HEK293 (cell line): Measurements from ENCODE around the gene TINAGL1.

Experiments used
- CTCF ChIA-PET: fragments of 350-600 bp; formaldehyde crosslinking; extraction: SDS; loops from one replicate; lab custom pipeline; 2021; ENCODE audit warnings: antibody characterized with exemption; lab: Yijun Ruan, JAX
- POLR2A ChIA-PET: fragments of 300-600 bp; formaldehyde crosslinking; extraction: SDS; loops from one replicate; lab custom pipeline; 2020; ENCODE audit warnings: antibody characterized with exemption, inconsistent platforms; lab: Yijun Ruan, JAX
- H3K27ac ChIP-seq: fragments of 200-500 bp; sonication (Bioruptor generic); 2 replicates; pipeline ENCODE4 v1.5.1; 2014; ENCODE audit warnings: low read depth, low read length, control low read depth, inconsistent platforms; ENCODE audit errors: extremely low read depth
- H3K36me3 ChIP-seq, 2 experiments: fragments of 200-500 bp in 1 of 2; sonication (Bioruptor generic) in 1 of 2; 1 replicate in 1 of 2; 2 replicates in 1 of 2; pipeline ENCODE4 v1.5.1; 2014 to 2017; ENCODE audit warnings: inconsistent platforms in 2 of 2, low read length in 2 of 2; ENCODE audit not compliant: control insufficient read depth in 2 of 2, insufficient read depth in 1 of 2
- H3K4me1 ChIP-seq: fragments of 200-500 bp; sonication (Bioruptor generic); 2 replicates; pipeline ENCODE4 v1.5.1; 2014; ENCODE audit warnings: mild to moderate bottlenecking, low read length, inconsistent platforms; ENCODE audit not compliant: control insufficient read depth, insufficient read depth
- H3K4me3 ChIP-seq: 2 replicates; pipeline ENCODE4 v1.5.1; 2011; ENCODE audit warnings: low read depth, mild to moderate bottlenecking, control low read depth, low read length, moderate library complexity
- H3K9me3 ChIP-seq: fragments of 200-500 bp; sonication (Bioruptor generic); 2 replicates; pipeline ENCODE4 v1.5.1; 2014; ENCODE audit warnings: low read depth, low read length, inconsistent platforms; ENCODE audit not compliant: control insufficient read depth, insufficient read depth
- BCL11A ChIP-seq: fragments of 450-650 bp; formaldehyde crosslinking; IDR thresholded peaks from 2 replicates; pipeline ENCODE4 v1.5.1; 2016; ENCODE audit warnings: low read depth, missing biosample characterization, missing genetic modification characterization
- EGR2 ChIP-seq: fragments of 450-650 bp; formaldehyde crosslinking; IDR thresholded peaks from 2 replicates; pipeline ENCODE4 v1.5.1; 2016; ENCODE audit warnings: low read depth, missing biosample characterization, missing genetic modification characterization
- GLIS2 ChIP-seq: fragments of 450-650 bp; formaldehyde crosslinking; IDR thresholded peaks from 2 replicates; pipeline ENCODE4 v1.5.1; 2016; ENCODE audit warnings: missing biosample characterization, missing genetic modification characterization
- KLF9 ChIP-seq: fragments of 450-650 bp; formaldehyde crosslinking; IDR thresholded peaks from 2 replicates; pipeline ENCODE4 v1.5.1; 2016; ENCODE audit warnings: missing biosample characterization, missing genetic modification characterization, low read depth
- RBAK ChIP-seq: fragments of 450-650 bp; formaldehyde crosslinking; IDR thresholded peaks from 2 replicates; pipeline ENCODE4 v1.5.1; 2016; ENCODE audit warnings: missing biosample characterization, missing genetic modification characterization
- SCRT1 ChIP-seq: fragments of 450-650 bp; formaldehyde crosslinking; IDR thresholded peaks from 2 replicates; pipeline ENCODE4 v1.5.1; 2016; ENCODE audit warnings: missing biosample characterization, missing genetic modification characterization, borderline replicate concordance
- SCRT2 ChIP-seq: fragments of 450-650 bp; formaldehyde crosslinking; IDR thresholded peaks from 2 replicates; pipeline ENCODE4 v1.5.1; 2016; ENCODE audit warnings: missing biosample characterization, missing genetic modification characterization
- SP3 ChIP-seq: fragments of 450-650 bp; formaldehyde crosslinking; IDR thresholded peaks from 2 replicates; pipeline ENCODE4 v1.5.1; 2016; ENCODE audit warnings: missing biosample characterization, missing genetic modification characterization
- SP7 ChIP-seq: fragments of 450-650 bp; formaldehyde crosslinking; IDR thresholded peaks from 2 replicates; pipeline ENCODE4 v1.5.1; 2016; ENCODE audit warnings: missing biosample characterization, missing genetic modification characterization
- ZBTB10 ChIP-seq: fragments of 450-650 bp; formaldehyde crosslinking; IDR thresholded peaks from 2 replicates; pipeline ENCODE4 v1.5.1; 2016; ENCODE audit warnings: missing biosample characterization, missing genetic modification characterization
- ZFP69B ChIP-seq: fragments of 450-650 bp; formaldehyde crosslinking; IDR thresholded peaks from 2 replicates; pipeline ENCODE4 v1.5.1; 2016; ENCODE audit warnings: missing biosample characterization, missing genetic modification characterization
- ZNF121 ChIP-seq: fragments of 450-650 bp; formaldehyde crosslinking; IDR thresholded peaks from 2 replicates; pipeline ENCODE4 v1.5.1; 2016; ENCODE audit warnings: missing biosample characterization, missing genetic modification characterization
- ZNF175 ChIP-seq: fragments of 450-650 bp; formaldehyde crosslinking; IDR thresholded peaks from 2 replicates; pipeline ENCODE4 v1.5.1; 2016; ENCODE audit warnings: missing biosample characterization, missing genetic modification characterization
- ZNF202 ChIP-seq: fragments of 450-650 bp; formaldehyde crosslinking; IDR thresholded peaks from 2 replicates; pipeline ENCODE4 v1.5.1; 2016; ENCODE audit warnings: missing biosample characterization, missing genetic modification characterization, borderline replicate concordance
- ZNF223 ChIP-seq: fragments of 450-650 bp; formaldehyde crosslinking; IDR thresholded peaks from 2 replicates; pipeline ENCODE4 v1.5.1; 2016; ENCODE audit warnings: missing biosample characterization, missing genetic modification characterization
- ZNF239 ChIP-seq: fragments of 450-650 bp; formaldehyde crosslinking; IDR thresholded peaks from 2 replicates; pipeline ENCODE4 v1.5.1; 2016; ENCODE audit warnings: missing biosample characterization, missing genetic modification characterization
- ZNF26 ChIP-seq: fragments of 450-650 bp; formaldehyde crosslinking; IDR thresholded peaks from 2 replicates; pipeline ENCODE4 v1.5.1; 2016; ENCODE audit warnings: missing biosample characterization, missing genetic modification characterization
- ZNF335 ChIP-seq: fragments of 450-650 bp; formaldehyde crosslinking; conservative IDR thresholded peaks from 2 replicates; pipeline ENCODE4 v1.5.1; 2016; ENCODE audit warnings: missing biosample characterization, missing genetic modification characterization
- ZNF391 ChIP-seq: fragments of 450-650 bp; formaldehyde crosslinking; IDR thresholded peaks from 2 replicates; pipeline ENCODE4 v1.5.1; 2016; ENCODE audit warnings: low read depth, missing biosample characterization, missing genetic modification characterization, borderline replicate concordance
- ZNF529 ChIP-seq: fragments of 450-650 bp; formaldehyde crosslinking; IDR thresholded peaks from 2 replicates; pipeline ENCODE4 v1.5.1; 2017; ENCODE audit warnings: missing genetic modification characterization, missing biosample characterization; ENCODE audit not compliant: insufficient replicate concordance
- ZNF670 ChIP-seq: fragments of 450-650 bp; formaldehyde crosslinking; IDR thresholded peaks from 2 replicates; pipeline ENCODE4 v1.5.1; 2016; ENCODE audit warnings: missing biosample characterization, missing genetic modification characterization, low read depth
- ZNF701 ChIP-seq: fragments of 450-650 bp; formaldehyde crosslinking; IDR thresholded peaks from 2 replicates; pipeline ENCODE4 v1.5.1; 2016; ENCODE audit warnings: missing biosample characterization, missing genetic modification characterization
- ZSCAN18 ChIP-seq: fragments of 450-650 bp; formaldehyde crosslinking; IDR thresholded peaks from 2 replicates; pipeline ENCODE4 v1.5.1; 2016; ENCODE audit warnings: missing biosample characterization, missing genetic modification characterization
- TF ChIP-seq, protein P1 (sequence below): fragments of 450-650 bp; formaldehyde crosslinking; IDR thresholded peaks from 2 replicates; pipeline ENCODE4 v1.5.1; 2017; ENCODE audit warnings: missing biosample characterization, missing genetic modification characterization
- TF ChIP-seq, protein P2 (sequence below): fragments of 450-650 bp; formaldehyde crosslinking; IDR thresholded peaks from 2 replicates; pipeline ENCODE4 v1.5.1; 2016; ENCODE audit warnings: missing biosample characterization, missing genetic modification characterization

Gene TINAGL1

GRCh38 chr1:31617218-31617915 lies 41.1 kb downstream of the TINAGL1 start, which contains the start of gene HCRTR1 (continued):
- TF ChIP-seq SCRT1 (tag by site-specific recombination) (0 out of 2 replicates have a peak, but pooled peaks have one; percentile 48), ZNF670 (tag by site-specific recombination) (no peak), BCL11A (tag by site-specific recombination) (no peak), ZNF223 (0 out of 2 replicates have a peak, but pooled peaks have one; percentile 51), ZNF175 (tag by site-specific recombination) (no peak), SCRT2 (peak; percentile 88), ZNF239 (tag by site-specific recombination) (no peak), ZNF121 (no peak), ZNF26 (no peak), ZNF391 (no peak), EGR2 (tag by site-specific recombination) (peak; percentile 25; the same call in 1 of the 2 replicates)
- TF ChIP-seq, protein P1, sequence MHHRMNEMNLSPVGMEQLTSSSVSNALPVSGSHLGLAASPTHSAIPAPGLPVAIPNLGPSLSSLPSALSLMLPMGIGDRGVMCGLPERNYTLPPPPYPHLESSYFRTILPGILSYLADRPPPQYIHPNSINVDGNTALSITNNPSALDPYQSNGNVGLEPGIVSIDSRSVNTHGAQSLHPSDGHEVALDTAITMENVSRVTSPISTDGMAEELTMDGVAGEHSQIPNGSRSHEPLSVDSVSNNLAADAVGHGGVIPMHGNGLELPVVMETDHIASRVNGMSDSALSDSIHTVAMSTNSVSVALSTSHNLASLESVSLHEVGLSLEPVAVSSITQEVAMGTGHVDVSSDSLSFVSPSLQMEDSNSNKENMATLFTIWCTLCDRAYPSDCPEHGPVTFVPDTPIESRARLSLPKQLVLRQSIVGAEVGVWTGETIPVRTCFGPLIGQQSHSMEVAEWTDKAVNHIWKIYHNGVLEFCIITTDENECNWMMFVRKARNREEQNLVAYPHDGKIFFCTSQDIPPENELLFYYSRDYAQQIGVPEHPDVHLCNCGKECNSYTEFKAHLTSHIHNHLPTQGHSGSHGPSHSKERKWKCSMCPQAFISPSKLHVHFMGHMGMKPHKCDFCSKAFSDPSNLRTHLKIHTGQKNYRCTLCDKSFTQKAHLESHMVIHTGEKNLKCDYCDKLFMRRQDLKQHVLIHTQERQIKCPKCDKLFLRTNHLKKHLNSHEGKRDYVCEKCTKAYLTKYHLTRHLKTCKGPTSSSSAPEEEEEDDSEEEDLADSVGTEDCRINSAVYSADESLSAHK (tag by site-specific recombination), result no peak
- TF ChIP-seq, protein P2, sequence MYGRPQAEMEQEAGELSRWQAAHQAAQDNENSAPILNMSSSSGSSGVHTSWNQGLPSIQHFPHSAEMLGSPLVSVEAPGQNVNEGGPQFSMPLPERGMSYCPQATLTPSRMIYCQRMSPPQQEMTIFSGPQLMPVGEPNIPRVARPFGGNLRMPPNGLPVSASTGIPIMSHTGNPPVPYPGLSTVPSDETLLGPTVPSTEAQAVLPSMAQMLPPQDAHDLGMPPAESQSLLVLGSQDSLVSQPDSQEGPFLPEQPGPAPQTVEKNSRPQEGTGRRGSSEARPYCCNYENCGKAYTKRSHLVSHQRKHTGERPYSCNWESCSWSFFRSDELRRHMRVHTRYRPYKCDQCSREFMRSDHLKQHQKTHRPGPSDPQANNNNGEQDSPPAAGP, result peak; percentile 52; the same call in 1 of the 2 replicates
- TF ChIP-seq, all 188 proteins: peak for 6

DNA sequence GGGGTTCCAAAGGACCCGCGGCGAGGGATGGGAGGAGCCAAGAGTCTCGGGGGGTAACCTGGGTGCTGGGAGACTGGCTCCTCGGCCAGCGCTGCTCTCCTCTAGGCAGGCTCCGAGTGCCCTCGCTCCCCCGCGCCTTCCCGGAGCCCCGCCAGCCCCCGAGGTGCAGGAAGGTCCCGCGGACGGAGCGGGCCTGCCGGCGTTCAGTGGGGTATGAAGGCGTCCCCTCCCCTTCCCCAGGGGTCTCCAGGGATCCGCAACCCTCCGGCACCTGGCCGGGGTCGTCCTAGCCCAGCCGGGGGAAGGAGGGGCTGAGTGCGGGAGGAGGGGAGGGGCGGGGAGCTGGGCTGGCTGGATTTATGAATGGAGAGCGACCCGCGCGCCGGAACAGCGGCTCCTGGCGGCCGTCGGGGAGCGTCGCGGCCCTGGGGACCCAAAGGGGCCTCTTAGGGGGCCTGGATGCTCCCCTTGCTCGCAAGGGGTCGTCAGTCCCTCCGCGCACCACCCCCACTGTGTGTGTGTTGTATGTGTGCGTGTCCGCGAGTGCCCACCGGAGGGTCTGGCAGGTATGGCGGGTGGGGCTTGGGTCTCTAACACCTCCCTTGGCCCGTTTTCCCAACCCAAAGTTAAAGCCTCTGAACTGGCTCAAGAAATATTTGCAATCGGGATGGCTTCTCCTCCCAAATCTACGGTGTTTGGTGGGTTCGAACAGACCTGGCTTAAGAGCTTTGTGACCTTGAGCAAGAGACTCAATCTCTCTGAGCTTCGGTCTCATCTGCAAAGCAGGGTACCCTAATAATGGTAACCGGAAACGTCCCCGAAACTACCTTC lies 41.8 kb downstream of the TINAGL1 start:
- no peak overlapping the region; the same call in 1 of the 2 replicates for H3K27ac ChIP-seq
- H3K4me1 ChIP-seq, result no peaks in the 10 kb centered on the region
- ChIA-PET CTCF (interaction anchor here (0.6 to 2.5 kb wide), 34 partner anchors 9 to 826 kb away, joined by 3 to 47 read pairs (median 4); partner anchors contain the start of gene PEF1), POLR2A (interaction anchor here (1.5 kb wide), 1 partner anchor 34 kb away, joined by 4 read pairs; no protein-coding TSS in a partner anchor)
- H3K36me3 ChIP-seq, result no peaks in the 10 kb centered on the region
- no peaks in the 10 kb centered on the region for H3K9me3 ChIP-seq
- peak overlapping the region; percentile 47 for H3K4me3 ChIP-seq
- TF ChIP-seq RBAK (tag by site-specific recombination) (no peak), ZNF529 (tag by site-specific recombination) (no peak), ZFP69B (tag by site-specific recombination) (no peak), GLIS2 (peak; percentile 95), ZBTB10 (tag by site-specific recombination) (peak; percentile 89), SP3 (tag by site-specific recombination) (peak; percentile 43; the same call in 1 of the 2 replicates), ZNF701 (tag by site-specific recombination) (no peak), ZNF202 (tag by site-specific recombination) (no peak), ZSCAN18 (tag by site-specific recombination) (no peak), ZNF335 (tag by site-specific recombination) (peak; percentile 86), KLF9 (tag by site-specific recombination) (peak; percentile 52), SP7 (tag by site-specific recombination) (no peak)
